ENCODE measurements around the gene ZFP28.

Gene ZFP28

GRCh38 chr19:56596676-56597075 is 57.9 kb downstream of the ZFP28 start:
- no peak for DNase-seq (ENCODE audit: low spot score)

GRCh38 chr19:56597696-56598095 is 58.9 kb downstream of the ZFP28 start:
- no peak for DNase-seq (ENCODE audit: low spot score)

GRCh38 chr19:56601375-56601774 is 62.6 kb downstream of the ZFP28 start:
- no peak for DNase-seq (ENCODE audit: low spot score)

GRCh38 chr19:56603829-56604228 is 65.1 kb downstream of the ZFP28 start:
- no peak for DNase-seq (ENCODE audit: low spot score)

All from ecto neural progenitor cell (in vitro differentiated cells).